PC-9 (cell line): Measurements from ENCODE around the gene KCNE2. TPM values are rescaled to one million over a fixed set of nuclear protein-coding genes. Genes with fewer than 3 reads are reported as not detected.

Source experiments
- BruUV-seq: library from RNA; stranded (reverse); fragments of 400-500 nt; replicated peaks from 2 replicates; lab custom pipeline; 2021; lab: Mats Ljungman, UMichigan
- CTCF ChIA-PET: fragments of 300-600 bp; sonication (Branson Sonifier 250); formaldehyde crosslinking; loops from one replicate; lab custom pipeline; 2022; ENCODE audit warnings: antibody characterized with exemption; lab: Charles Lee
- POLR2A ChIA-PET: fragments of 300-600 bp; sonication (Branson Sonifier 250); formaldehyde crosslinking; loops from one replicate; lab custom pipeline; 2022; ENCODE audit warnings: antibody characterized with exemption; ENCODE audit not compliant: unreplicated experiment; lab: Charles Lee
- DNase-seq, 2 experiments: peaks; one replicate each; pipeline versions ENCODE4 v3.0.0 to v3.0.0-alpha.2; 2015 to 2022; ENCODE audit warnings: mixed read lengths in 1 of 2
- H2AFZ ChIP-seq: fragments of 200-600 bp; sonication (generic); 2 replicates; pipeline ENCODE4 v1.8.1; 2017; ENCODE audit warnings: antibody characterized with exemption
- H3F3A ChIP-seq: fragments of 200-600 bp; sonication (generic); 2 replicates; pipeline ENCODE4 v1.8.1; 2017; ENCODE audit warnings: antibody characterized with exemption, mild to moderate bottlenecking, low read depth; ENCODE audit not compliant: insufficient read depth
- H3K27ac ChIP-seq: fragments of 200-600 bp; sonication (generic); 2 replicates; pipeline ENCODE4 v1.6.1; 2016; ENCODE audit warnings: mixed run types
- H3K27me3 ChIP-seq: fragments of 200-600 bp; sonication (generic); 2 replicates; pipeline ENCODE4 v1.6.1; 2016; ENCODE audit warnings: low read depth, mixed run types; ENCODE audit not compliant: insufficient read depth
- H3K36me3 ChIP-seq: fragments of 200-600 bp; sonication (generic); 2 replicates; pipeline ENCODE4 v1.6.1; 2016; ENCODE audit warnings: low read depth, mixed run types
- H3K4me1 ChIP-seq: fragments of 200-600 bp; sonication (generic); replicated peaks from 2 replicates; pipeline ENCODE4 v1.6.1; 2016; ENCODE audit warnings: mixed run types; ENCODE audit not compliant: insufficient read depth
- H3K4me2 ChIP-seq: fragments of 200-600 bp; sonication (generic); 2 replicates; pipeline ENCODE4 v1.6.1; 2017; ENCODE audit warnings: mixed run types
- H3K4me3 ChIP-seq: fragments of 200-600 bp; sonication (generic); 2 replicates; pipeline ENCODE4 v1.6.1; 2016; ENCODE audit warnings: mixed run types
- H3K79me2 ChIP-seq: fragments of 200-600 bp; sonication (generic); 2 replicates; pipeline ENCODE4 v1.6.1; 2017; ENCODE audit warnings: low read depth, mixed run types
- H3K9me2 ChIP-seq: fragments of 200-600 bp; sonication (generic); 2 replicates; pipeline ENCODE4 v1.8.1; 2017; ENCODE audit warnings: mild to moderate bottlenecking; ENCODE audit not compliant: insufficient read depth
- H3K9me3 ChIP-seq: fragments of 200-600 bp; sonication (generic); 2 replicates; pipeline ENCODE4 v1.8.1; 2016; ENCODE audit warnings: low read depth; ENCODE audit not compliant: insufficient read depth
- H4K20me1 ChIP-seq: fragments of 200-600 bp; sonication (generic); 2 replicates; pipeline ENCODE4 v1.8.1; 2017; ENCODE audit not compliant: insufficient read depth
- CTCF ChIP-seq: fragments of 200-600 bp; sonication (generic); conservative IDR thresholded peaks from 2 replicates; pipeline ENCODE4 v1.6.1; 2017; ENCODE audit warnings: mixed run types, antibody characterized with exemption, mild to moderate bottlenecking, moderate library complexity
- EZH2 ChIP-seq: fragments of 200-600 bp; sonication (generic); IDR thresholded peaks from 2 replicates; pipeline ENCODE4 v1.8.0; 2017; ENCODE audit warnings: antibody characterized with exemption, low read depth
- intact Hi-C: fragments of 100-400 bp; cut with micrococcal nuclease; formaldehyde crosslinking; loops from one replicate; pipeline ENCODE4 v1.10.0; 2022; ENCODE audit not compliant: unreplicated experiment
- total RNA-seq: library from RNA; stranded (reverse); gene quantifications from 2 replicates; pipeline ENCODE4 v1.2.3, GENCODE V29; 2021

KCNE2 gene
- total RNA-seq, 1 experiment from 2014 or later, result not detected

DNA sequence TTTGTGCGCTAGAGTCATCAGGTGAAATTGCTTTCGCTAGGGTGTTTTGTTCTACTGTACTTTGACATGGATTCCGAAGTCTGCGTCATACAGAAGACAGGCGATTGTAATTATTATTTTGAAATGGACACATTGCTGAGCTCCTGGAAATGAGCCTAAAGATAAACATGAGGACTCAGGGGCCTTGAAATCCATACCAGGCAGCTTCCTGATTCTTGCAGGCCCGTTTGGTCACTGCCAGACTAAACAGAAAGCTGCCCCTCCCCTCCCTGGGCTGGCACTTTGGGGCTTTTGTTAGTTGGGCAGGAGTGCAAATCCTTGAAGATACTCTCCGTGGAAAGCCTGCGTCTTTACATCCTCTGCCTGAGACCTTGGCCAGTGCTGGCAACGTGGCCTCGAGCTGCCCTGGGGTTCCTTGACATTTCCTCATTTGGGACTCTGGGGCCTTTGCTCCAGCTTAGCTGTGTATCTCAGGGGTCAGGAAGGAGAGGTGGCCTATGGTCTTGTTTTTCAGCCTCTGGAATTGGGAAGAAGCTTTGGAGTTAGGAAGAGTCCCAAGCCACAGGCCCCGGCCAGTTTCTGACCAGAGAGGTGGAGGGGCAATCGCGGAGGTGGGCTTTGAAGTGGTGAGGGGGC, 26.9 kb upstream of the KCNE2 start:
- no peaks in the 10 kb centered on the region for H3K4me1 ChIP-seq
- no peak overlapping the region for H3K4me2 ChIP-seq
- H3K36me3 ChIP-seq, result no peaks in the 10 kb centered on the region
- no TSS peak for BruUV-seq
- H3K9me2 ChIP-seq, result no peaks in the 10 kb centered on the region
- DNase-seq, result no peak
- no peaks in the 10 kb centered on the region for H3K9me3 ChIP-seq
- POLR2A ChIA-PET, result no interaction called here
- no peak overlapping the region for H2AFZ ChIP-seq
- H3K27ac ChIP-seq, result no peak overlapping the region
- H3F3A ChIP-seq, result no peaks in the 10 kb centered on the region
- no peak for TF ChIP-seq EZH2
- no peak for TF ChIP-seq CTCF
- CTCF ChIA-PET, result no interaction called here
- H4K20me1 ChIP-seq, result no peaks in the 10 kb centered on the region
- intact Hi-C loops, result loop anchor here (10.0 kb wide), 1 partner anchor 412 kb away; no protein-coding TSS in a partner anchor
- 0 out of 2 replicates have a peak, but pooled peaks cover 3% of the 10 kb centered on the region for H3K27me3 ChIP-seq
- H3K4me3 ChIP-seq, result no peak overlapping the region
- H3K79me2 ChIP-seq, result no peaks in the 10 kb centered on the region

DNA sequence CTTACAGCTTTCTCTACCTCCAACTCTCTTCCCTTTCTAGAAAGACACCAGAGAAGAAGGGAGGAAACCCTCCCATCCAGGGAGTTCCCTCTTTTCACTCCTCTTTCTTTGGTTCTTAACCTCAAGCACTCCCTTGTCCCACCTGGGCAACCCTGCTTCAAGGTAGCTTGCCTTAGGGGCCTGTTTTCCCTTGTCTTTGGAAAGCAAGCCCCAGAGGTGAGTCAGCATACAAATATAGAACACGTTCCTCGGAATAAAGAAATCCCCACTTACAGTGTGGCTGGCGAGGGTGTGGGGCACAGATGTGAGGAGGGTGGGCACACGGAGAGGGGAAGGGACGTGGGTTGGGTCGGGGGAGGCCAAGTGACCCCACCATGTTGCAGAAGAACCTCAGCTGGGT, 26.1 kb upstream of the KCNE2 start:
- intact Hi-C loops, result loop anchor here (10.0 kb wide), 1 partner anchor 413 kb away; no protein-coding TSS in a partner anchor
- CTCF ChIA-PET, result no interaction called here
- BruUV-seq, result no TSS peak

GRCh38 chr21:34338226-34338625, 25.6 kb upstream of the KCNE2 start:
- intact Hi-C loops, result loop anchor here (10.0 kb wide), 1 partner anchor 413 kb away; no protein-coding TSS in a partner anchor
- no peak overlapping the region for H3K27ac ChIP-seq
- DNase-seq, result no peak
- no peak overlapping the region for H3K4me2 ChIP-seq
- H4K20me1 ChIP-seq, result no peaks in the 10 kb centered on the region
- H2AFZ ChIP-seq, result no peak overlapping the region
- no peaks in the 10 kb centered on the region for H3K9me3 ChIP-seq
- no peaks in the 10 kb centered on the region for H3K79me2 ChIP-seq
- ChIA-PET CTCF (no interaction called here), POLR2A (no interaction called here)
- no peaks in the 10 kb centered on the region for H3K4me1 ChIP-seq
- no peaks in the 10 kb centered on the region for H3K9me2 ChIP-seq
- no peaks in the 10 kb centered on the region for H3K36me3 ChIP-seq
- no peak for TF ChIP-seq EZH2
- TF ChIP-seq CTCF, result no peak
- H3K4me3 ChIP-seq, result no peak overlapping the region
- BruUV-seq, result no TSS peak
- 0 out of 2 replicates have a peak, but pooled peaks cover 3% of the 10 kb centered on the region for H3K27me3 ChIP-seq
- no peaks in the 10 kb centered on the region for H3F3A ChIP-seq

More for the DNA sequence above, 26.1 kb upstream of the KCNE2 start:
- Histone ChIP-seq H3K4me2 (no peak overlapping the region), H3K4me1 (no peaks in the 10 kb centered on the region), H3K36me3 (no peaks in the 10 kb centered on the region), H2AFZ (no peak overlapping the region), H3F3A (no peaks in the 10 kb centered on the region), H3K9me3 (no peaks in the 10 kb centered on the region), H3K79me2 (no peaks in the 10 kb centered on the region), H3K27me3 (0 out of 2 replicates have a peak, but pooled peaks cover 3% of the 10 kb centered on the region), H3K27ac (no peak overlapping the region), H3K4me3 (no peak overlapping the region), H4K20me1 (no peaks in the 10 kb centered on the region), H3K9me2 (no peaks in the 10 kb centered on the region)
- POLR2A ChIA-PET, result no interaction called here
- DNase-seq, result no peak
- no peak for TF ChIP-seq EZH2
- no peak for TF ChIP-seq CTCF
